Mesothelial cell of epicardium (in vitro differentiated cells): ENCODE results near the gene ADGRV1. TPM values are rescaled to one million over a fixed set of nuclear protein-coding genes. Genes with fewer than 3 reads are reported as not detected.
"Not testable (repeated sequence)": the region's sequence is repeated elsewhere in the genome, so short reads cannot be mapped to it uniquely, and the experiment has no call there.

ENCODE experiments used
- DNase-seq, 2 experiments: peaks; one replicate each; pipeline ENCODE4 v3.0.0; 2021; ENCODE audit warnings: low spot score in 2 of 2; ENCODE audit not compliant: unreplicated experiment in 2 of 2
- H3K27ac Mint-ChIP-seq: 2 replicates; pipeline ENCODE4 v1.8.0; 2021; ENCODE audit warnings: mixed read lengths
- H3K27me3 Mint-ChIP-seq: 2 replicates; pipeline ENCODE4 v1.8.0; 2021; ENCODE audit warnings: low read depth, mixed read lengths
- H3K36me3 Mint-ChIP-seq: 2 replicates; pipeline ENCODE4 v1.8.0; 2021; ENCODE audit warnings: mixed read lengths
- H3K4me1 Mint-ChIP-seq: 2 replicates; pipeline ENCODE4 v1.8.0; 2021; ENCODE audit warnings: mixed read lengths
- H3K4me3 Mint-ChIP-seq: 2 replicates; pipeline ENCODE4 v1.8.0; 2021; ENCODE audit warnings: mild to moderate bottlenecking, moderate library complexity, mixed read lengths
- H3K9me3 Mint-ChIP-seq: 2 replicates; pipeline ENCODE4 v1.8.0; 2021; ENCODE audit warnings: mixed read lengths
- CTCF ChIP-seq: fragments of 200-600 bp; sonication (generic); IDR thresholded peaks from one replicate; pipeline ENCODE4 v1.5.0; 2021; ENCODE audit warnings: antibody characterized with exemption; ENCODE audit not compliant: unreplicated experiment
- total RNA-seq: library from RNA; stranded (reverse); gene quantifications from 3 replicates; pipeline ENCODE4 v1.2.1, GENCODE V29; 2021

ADGRV1 gene
- total RNA-seq, 1 donor from 2014 or later, result 25.4 TPM

DNA sequence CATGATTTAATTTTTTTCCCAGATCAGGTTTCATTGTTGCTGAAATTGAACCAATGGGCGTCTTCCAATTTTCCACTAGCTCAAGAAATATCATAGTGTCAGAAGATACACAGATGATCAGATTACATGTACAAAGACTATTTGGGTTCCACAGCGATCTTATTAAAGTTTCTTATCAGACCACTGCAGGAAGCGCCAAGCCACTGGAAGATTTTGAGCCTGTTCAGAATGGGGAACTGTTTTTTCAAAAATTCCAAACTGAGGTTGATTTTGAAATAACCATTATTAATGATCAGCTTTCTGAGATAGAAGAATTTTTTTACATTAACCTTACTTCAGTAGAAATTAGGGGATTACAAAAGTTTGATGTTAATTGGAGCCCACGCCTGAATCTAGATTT, 251.6 kb downstream of the ADGRV1 start:
- H3K4me3 Mint-ChIP-seq, result no peak overlapping the region
- no peak for TF ChIP-seq CTCF
- no peaks in the 10 kb centered on the region for H3K36me3 Mint-ChIP-seq
- DNase-seq, result no peak
- H3K4me1 Mint-ChIP-seq, result peaks cover 13% of the 10 kb centered on the region
- no peaks in the 10 kb centered on the region for H3K9me3 Mint-ChIP-seq
- H3K27ac Mint-ChIP-seq, result no peak overlapping the region
- H3K27me3 Mint-ChIP-seq, result no peaks in the 10 kb centered on the region

DNA sequence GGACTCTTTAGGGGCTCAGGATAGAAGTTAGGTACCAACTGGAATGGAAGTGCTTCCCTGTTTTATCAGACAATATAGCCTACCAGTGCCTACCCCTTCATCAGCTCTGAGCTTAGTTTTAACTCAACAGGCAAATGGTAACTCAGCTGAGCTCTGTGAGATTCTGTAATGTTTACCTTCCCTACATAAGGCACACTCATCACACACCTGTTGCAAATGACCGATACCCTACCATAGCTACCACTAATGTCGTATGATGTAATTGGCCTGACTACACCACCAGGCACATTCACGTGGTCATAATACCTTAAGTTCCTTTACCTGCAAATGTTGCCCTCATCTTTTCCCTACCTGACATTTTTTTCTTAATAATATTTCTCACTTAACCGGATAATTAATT, 254.8 kb downstream of the ADGRV1 start:
- DNase-seq, result no peak
- Mint-ChIP-seq H3K9me3 (no peaks in the 10 kb centered on the region), H3K27ac (no peak overlapping the region), H3K36me3 (no peaks in the 10 kb centered on the region), H3K4me1 (peaks cover 10% of the 10 kb centered on the region), H3K4me3 (no peak overlapping the region), H3K27me3 (no peaks in the 10 kb centered on the region)
- TF ChIP-seq CTCF, result no peak

DNA sequence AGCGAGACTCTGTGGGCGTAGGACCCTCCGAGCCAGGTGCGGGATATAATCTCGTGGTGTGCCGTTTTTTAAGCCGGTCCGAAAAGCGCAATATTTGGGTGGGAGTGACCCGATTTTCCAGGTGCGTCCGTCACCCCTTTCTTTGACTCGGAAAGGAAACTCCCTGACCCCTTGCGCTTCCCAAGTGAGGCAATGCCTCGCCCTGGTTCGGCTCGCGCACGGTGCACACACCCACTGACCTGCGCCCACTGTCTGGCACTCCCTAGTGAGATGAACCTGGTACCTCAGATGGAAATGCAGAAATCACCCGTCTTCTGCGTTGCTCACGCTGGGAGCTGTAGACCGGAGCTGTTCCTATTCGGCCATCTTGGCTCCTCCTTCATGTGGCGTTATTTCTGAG, 263.5 kb downstream of the ADGRV1 start:
- not testable (repeated sequence) for H3K9me3 Mint-ChIP-seq, H3K4me3 Mint-ChIP-seq, H3K4me1 Mint-ChIP-seq, H3K27ac Mint-ChIP-seq, DNase-seq, H3K36me3 Mint-ChIP-seq, H3K27me3 Mint-ChIP-seq

DNA sequence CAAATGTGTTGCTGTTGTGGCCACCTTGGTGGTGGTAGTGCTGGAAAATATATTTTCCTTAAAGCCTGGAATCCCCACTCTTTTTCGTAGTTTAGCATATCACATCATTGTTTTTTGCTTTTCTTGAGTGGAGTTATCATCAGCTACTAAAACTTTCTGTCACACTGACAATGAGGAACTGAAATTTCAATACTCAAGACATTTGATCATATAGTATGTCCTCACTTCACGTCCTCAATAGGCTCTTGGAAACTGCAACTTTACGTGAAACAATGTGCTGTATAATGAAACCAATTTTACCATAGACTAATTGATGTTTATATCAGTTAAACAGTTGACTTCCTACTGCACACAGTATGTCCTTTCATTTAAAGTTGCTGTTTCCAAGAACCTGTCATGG, 265.8 kb downstream of the ADGRV1 start:
- no peak for TF ChIP-seq CTCF
- no peak overlapping the region for H3K4me3 Mint-ChIP-seq
- H3K27ac Mint-ChIP-seq, result no peak overlapping the region
- no peaks in the 10 kb centered on the region for H3K9me3 Mint-ChIP-seq
- no peak for DNase-seq
- peaks cover 3% of the 10 kb centered on the region for H3K36me3 Mint-ChIP-seq
- H3K27me3 Mint-ChIP-seq, result no peaks in the 10 kb centered on the region
- H3K4me1 Mint-ChIP-seq, result peaks cover 6% of the 10 kb centered on the region

DNA sequence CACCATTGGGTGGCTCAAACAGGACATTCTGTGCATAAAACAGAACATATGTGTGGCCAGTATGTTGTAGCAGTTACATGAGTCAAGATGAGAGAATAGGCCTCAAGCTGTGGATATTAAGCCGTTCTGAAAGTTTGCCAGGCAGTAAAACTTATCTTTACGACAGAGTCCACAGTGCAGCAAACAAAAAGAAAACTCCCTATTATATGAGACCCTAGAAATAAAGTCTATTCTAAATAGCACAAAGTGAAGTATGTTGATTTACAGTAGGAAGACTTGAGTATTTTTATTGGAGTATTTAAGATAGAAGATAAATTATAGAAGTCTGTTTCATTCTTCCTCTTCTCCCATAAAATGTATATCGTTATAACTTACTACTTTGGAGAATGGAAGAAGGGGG, 271.5 kb downstream of the ADGRV1 start:
- Mint-ChIP-seq H3K4me1 (peaks cover 15% of the 10 kb centered on the region), H3K36me3 (peaks cover 17% of the 10 kb centered on the region), H3K27ac (no peak overlapping the region), H3K9me3 (peaks cover 19% of the 10 kb centered on the region), H3K27me3 (no peaks in the 10 kb centered on the region), H3K4me3 (no peak overlapping the region)
- no peak for DNase-seq
- no peak for TF ChIP-seq CTCF

- no peaks in the 10 kb centered on the region for H3K27me3 Mint-ChIP-seq
- H3K36me3 Mint-ChIP-seq, result peaks cover 17% of the 10 kb centered on the region
- H3K4me1 Mint-ChIP-seq, result peaks cover 15% of the 10 kb centered on the region
- H3K9me3 Mint-ChIP-seq, result peaks cover 22% of the 10 kb centered on the region
- TF ChIP-seq CTCF, result no peak
- H3K27ac Mint-ChIP-seq, result no peak overlapping the region
- DNase-seq, result no peak
- H3K4me3 Mint-ChIP-seq, result no peak overlapping the region
Observed at GRCh38 chr5:90833753-90834152, 275.2 kb downstream of the ADGRV1 start.
